ENCODE data around the gene MGA.

MGA gene

GRCh38 chr15:41629883-41630282 lies 30.3 kb upstream of the MGA start:
- DNase-seq (ENCODE audit: low read depth): no peak
- no peak for TF ChIP-seq CTCF (IDR thresholded peaks at IDR 0.05; ENCODE audit: low read depth, low read length, missing control alignments)
- H3K4me3 ChIP-seq (ENCODE audit: low read depth, low read length): no peak overlapping the region

- no peak for TF ChIP-seq CTCF (IDR thresholded peaks at IDR 0.05; ENCODE audit: low read depth, low read length, missing control alignments)
- no peak overlapping the region for H3K4me3 ChIP-seq (ENCODE audit: low read depth, low read length)
- no peak for DNase-seq (ENCODE audit: low read depth)
Observed at GRCh38 chr15:41630616-41631217, 29.5 kb upstream of the MGA start.

GRCh38 chr15:41631880-41632470 lies 28.2 kb upstream of the MGA start:
- no peak overlapping the region for H3K4me3 ChIP-seq (ENCODE audit: low read depth, low read length)
- TF ChIP-seq CTCF (IDR thresholded peaks at IDR 0.05; ENCODE audit: low read depth, low read length, missing control alignments): no peak
- DNase-seq (ENCODE audit: low read depth): no peak

- no peak overlapping the region for H3K4me3 ChIP-seq (ENCODE audit: low read depth, low read length)
- no peak for DNase-seq (ENCODE audit: low read depth)
- no peak for TF ChIP-seq CTCF (IDR thresholded peaks at IDR 0.05; ENCODE audit: low read depth, low read length, missing control alignments)
Observed at GRCh38 chr15:41633609-41634008, 26.6 kb upstream of the MGA start.

GRCh38 chr15:41634072-41634626 lies 26.1 kb upstream of the MGA start:
- no peak overlapping the region for H3K4me3 ChIP-seq (ENCODE audit: low read depth, low read length)
- no peak for DNase-seq (ENCODE audit: low read depth)
- TF ChIP-seq CTCF (IDR thresholded peaks at IDR 0.05; ENCODE audit: low read depth, low read length, missing control alignments): no peak

- no peak overlapping the region for H3K4me3 ChIP-seq (ENCODE audit: low read depth, low read length)
- DNase-seq (ENCODE audit: low read depth): no peak
- no peak for TF ChIP-seq CTCF (IDR thresholded peaks at IDR 0.05; ENCODE audit: low read depth, low read length, missing control alignments)
Observed at GRCh38 chr15:41637086-41637485, 23.1 kb upstream of the MGA start.

GRCh38 chr15:41640985-41641384 lies 19.2 kb upstream of the MGA start:
- no peak for TF ChIP-seq CTCF (IDR thresholded peaks at IDR 0.05; ENCODE audit: low read depth, low read length, missing control alignments)
- DNase-seq (ENCODE audit: low read depth): no peak

More at GRCh38 chr15:41640985-41641384, 19.2 kb upstream of the MGA start:
- no peak overlapping the region for H3K4me3 ChIP-seq (ENCODE audit: low read depth, low read length)

Data from GM12864 (cell line).